ENCODE measurements around the gene BMP5.

BMP5 gene

DNA sequence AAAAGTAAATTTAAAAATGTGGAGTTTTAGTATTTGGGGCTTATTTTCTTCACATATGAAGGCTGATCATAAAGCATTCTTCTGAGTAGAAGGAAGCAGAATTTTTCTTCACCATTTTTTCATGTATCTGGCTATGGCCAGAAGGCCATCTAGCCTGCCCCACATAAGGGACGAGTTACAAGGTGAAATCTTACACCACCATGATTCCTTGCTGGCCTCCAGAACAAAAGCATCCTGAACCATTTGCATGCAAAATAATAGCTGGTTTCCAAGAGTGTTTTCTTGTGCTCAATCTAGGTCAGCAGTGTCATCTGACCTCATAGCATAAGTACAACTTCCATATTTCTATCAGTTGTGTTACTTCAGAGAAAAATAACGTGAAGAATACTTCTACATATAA is 93.1 kb downstream of the BMP5 start:
- H3K4me3 ChIP-seq (ENCODE audit: low read length, poor library complexity, severe bottlenecking) = no peak overlapping the region
- H3K27me3 ChIP-seq (ENCODE audit: insufficient read depth, low read length, poor library complexity, severe bottlenecking) = no peaks in the 10 kb centered on the region
- H3K4me2 ChIP-seq (ENCODE audit: low read depth, low read length, poor library complexity, severe bottlenecking) = no peak overlapping the region
- H3K9me2 ChIP-seq (replicated peaks; ENCODE audit: low read depth, low read length) = no peaks in the 10 kb centered on the region
- H3K9me3 ChIP-seq (ENCODE audit: insufficient read depth, low read depth, low read length) = no peaks in the 10 kb centered on the region
- no peaks in the 10 kb centered on the region for H3K79me2 ChIP-seq (ENCODE audit: insufficient read depth, low read length)
- H4K20me1 ChIP-seq (ENCODE audit: insufficient read depth, low read length, poor library complexity, severe bottlenecking) = no peaks in the 10 kb centered on the region
- no peaks in the 10 kb centered on the region for H3K4me1 ChIP-seq (ENCODE audit: insufficient read depth, low read length, poor library complexity, severe bottlenecking)
- no peak overlapping the region for H3K9ac ChIP-seq (ENCODE audit: low read depth, low read length, poor library complexity, severe bottlenecking)
- no peaks in the 10 kb centered on the region for H3F3A ChIP-seq (ENCODE audit: low read depth)
- H3K36me3 ChIP-seq (ENCODE audit: insufficient read depth, low read length) = no peaks in the 10 kb centered on the region
- TF ChIP-seq CTCF (conservative IDR thresholded peaks at IDR 0.05; ENCODE audit: low read length) (no peak), EZH2phosphoT487 (IDR thresholded peaks at IDR 0.05; ENCODE audit: borderline replicate concordance) (no peak)
- no peak overlapping the region for H2AFZ ChIP-seq (ENCODE audit: low read length)

DNA sequence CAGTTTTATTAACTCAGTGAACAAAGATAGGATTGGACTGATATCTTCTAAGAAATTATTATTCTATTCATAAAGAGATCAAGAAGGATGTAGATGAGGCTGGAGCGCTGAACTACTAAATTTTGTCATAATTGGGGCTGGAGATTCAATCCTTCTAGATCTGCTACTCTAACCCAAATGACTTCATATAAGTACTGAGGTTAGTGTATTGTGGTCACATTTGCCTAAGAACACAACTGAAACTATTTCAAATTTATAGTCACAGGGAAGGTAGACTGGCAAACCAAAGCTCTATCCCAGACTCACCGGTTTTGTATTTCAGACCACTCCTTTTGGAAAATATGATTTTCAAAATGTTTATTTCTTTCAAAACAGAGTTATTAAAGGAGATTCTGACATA is 96.7 kb downstream of the BMP5 start:
- Histone ChIP-seq H3K4me2 (ENCODE audit: low read depth, low read length, poor library complexity, severe bottlenecking) (no peak overlapping the region), H3K9ac (ENCODE audit: low read depth, low read length, poor library complexity, severe bottlenecking) (no peak overlapping the region), H3K9me2 (replicated peaks; ENCODE audit: low read depth, low read length) (no peaks in the 10 kb centered on the region), H3K4me3 (ENCODE audit: low read length, poor library complexity, severe bottlenecking) (no peak overlapping the region), H3K4me1 (ENCODE audit: insufficient read depth, low read length, poor library complexity, severe bottlenecking) (no peaks in the 10 kb centered on the region), H3K9me3 (ENCODE audit: insufficient read depth, low read depth, low read length) (no peaks in the 10 kb centered on the region), H2AFZ (ENCODE audit: low read length) (no peak overlapping the region), H3F3A (ENCODE audit: low read depth) (no peaks in the 10 kb centered on the region), H3K79me2 (ENCODE audit: insufficient read depth, low read length) (no peaks in the 10 kb centered on the region), H4K20me1 (ENCODE audit: insufficient read depth, low read length, poor library complexity, severe bottlenecking) (no peaks in the 10 kb centered on the region), H3K27me3 (ENCODE audit: insufficient read depth, low read length, poor library complexity, severe bottlenecking) (no peaks in the 10 kb centered on the region), H3K36me3 (ENCODE audit: insufficient read depth, low read length) (no peaks in the 10 kb centered on the region)
- TF ChIP-seq CTCF (conservative IDR thresholded peaks at IDR 0.05; ENCODE audit: low read length) (no peak), EZH2phosphoT487 (IDR thresholded peaks at IDR 0.05; ENCODE audit: borderline replicate concordance) (no peak)

GRCh38 chr6:55777469-55777868 is 97.9 kb downstream of the BMP5 start:
- Histone ChIP-seq H3K36me3 (ENCODE audit: insufficient read depth, low read length) (no peaks in the 10 kb centered on the region), H3F3A (ENCODE audit: low read depth) (no peaks in the 10 kb centered on the region), H3K9ac (ENCODE audit: low read depth, low read length, poor library complexity, severe bottlenecking) (no peak overlapping the region), H4K20me1 (ENCODE audit: insufficient read depth, low read length, poor library complexity, severe bottlenecking) (no peaks in the 10 kb centered on the region), H3K79me2 (ENCODE audit: insufficient read depth, low read length) (no peaks in the 10 kb centered on the region), H2AFZ (ENCODE audit: low read length) (no peak overlapping the region), H3K27me3 (ENCODE audit: insufficient read depth, low read length, poor library complexity, severe bottlenecking) (no peaks in the 10 kb centered on the region), H3K9me3 (ENCODE audit: insufficient read depth, low read depth, low read length) (no peaks in the 10 kb centered on the region), H3K4me3 (ENCODE audit: low read length, poor library complexity, severe bottlenecking) (no peak overlapping the region), H3K9me2 (replicated peaks; ENCODE audit: low read depth, low read length) (no peaks in the 10 kb centered on the region), H3K4me2 (ENCODE audit: low read depth, low read length, poor library complexity, severe bottlenecking) (no peak overlapping the region), H3K4me1 (ENCODE audit: insufficient read depth, low read length, poor library complexity, severe bottlenecking) (no peaks in the 10 kb centered on the region)
- no peak for TF ChIP-seq EZH2phosphoT487 (IDR thresholded peaks at IDR 0.05; ENCODE audit: borderline replicate concordance)
- TF ChIP-seq CTCF (conservative IDR thresholded peaks at IDR 0.05; ENCODE audit: low read length) = no peak
